ENCODE measurements around the gene NPIPA3.
"Not testable (repeated sequence)": the region's sequence is repeated elsewhere in the genome, so short reads cannot be mapped to it uniquely, and the experiment has no call there.

NPIPA3 gene

GRCh38 chr16:14742273-14743128 is 39.3 kb downstream of the NPIPA3 start, which contains the start of gene NPIPA2:
Gene NPIPA2, plus strand, starts transcription at chr16:14742533. Its CDS starts 5,533 bp downstream, at chr16:14748066.
- DNase-seq (ENCODE audit: low spot score) = not testable (repeated sequence)

- not testable (repeated sequence) for DNase-seq (ENCODE audit: low spot score)
Observed at GRCh38 chr16:14773654-14774053, 70.4 kb downstream of the NPIPA3 start.

- not testable (repeated sequence) for DNase-seq (ENCODE audit: low spot score)
Observed at GRCh38 chr16:14775624-14776023, 72.4 kb downstream of the NPIPA3 start.

All from ecto neural progenitor cell (in vitro differentiated cells).